ENCODE results near the gene C9orf78.

- TF ChIP-seq, protein P1, sequence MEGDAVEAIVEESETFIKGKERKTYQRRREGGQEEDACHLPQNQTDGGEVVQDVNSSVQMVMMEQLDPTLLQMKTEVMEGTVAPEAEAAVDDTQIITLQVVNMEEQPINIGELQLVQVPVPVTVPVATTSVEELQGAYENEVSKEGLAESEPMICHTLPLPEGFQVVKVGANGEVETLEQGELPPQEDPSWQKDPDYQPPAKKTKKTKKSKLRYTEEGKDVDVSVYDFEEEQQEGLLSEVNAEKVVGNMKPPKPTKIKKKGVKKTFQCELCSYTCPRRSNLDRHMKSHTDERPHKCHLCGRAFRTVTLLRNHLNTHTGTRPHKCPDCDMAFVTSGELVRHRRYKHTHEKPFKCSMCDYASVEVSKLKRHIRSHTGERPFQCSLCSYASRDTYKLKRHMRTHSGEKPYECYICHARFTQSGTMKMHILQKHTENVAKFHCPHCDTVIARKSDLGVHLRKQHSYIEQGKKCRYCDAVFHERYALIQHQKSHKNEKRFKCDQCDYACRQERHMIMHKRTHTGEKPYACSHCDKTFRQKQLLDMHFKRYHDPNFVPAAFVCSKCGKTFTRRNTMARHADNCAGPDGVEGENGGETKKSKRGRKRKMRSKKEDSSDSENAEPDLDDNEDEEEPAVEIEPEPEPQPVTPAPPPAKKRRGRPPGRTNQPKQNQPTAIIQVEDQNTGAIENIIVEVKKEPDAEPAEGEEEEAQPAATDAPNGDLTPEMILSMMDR (IDR thresholded peaks at IDR 0.05; ENCODE audit: low read length) = no peak
- TF ChIP-seq EZH2phosphoT487 (IDR thresholded peaks at IDR 0.05; ENCODE audit: low read length) = no peak
Observed at GRCh38 chr9:129777769-129778130, 57.3 kb downstream of the C9orf78 start.

Measured in MM.1S (cell line).